ENCODE data around the gene PPP1R8.

DNA sequence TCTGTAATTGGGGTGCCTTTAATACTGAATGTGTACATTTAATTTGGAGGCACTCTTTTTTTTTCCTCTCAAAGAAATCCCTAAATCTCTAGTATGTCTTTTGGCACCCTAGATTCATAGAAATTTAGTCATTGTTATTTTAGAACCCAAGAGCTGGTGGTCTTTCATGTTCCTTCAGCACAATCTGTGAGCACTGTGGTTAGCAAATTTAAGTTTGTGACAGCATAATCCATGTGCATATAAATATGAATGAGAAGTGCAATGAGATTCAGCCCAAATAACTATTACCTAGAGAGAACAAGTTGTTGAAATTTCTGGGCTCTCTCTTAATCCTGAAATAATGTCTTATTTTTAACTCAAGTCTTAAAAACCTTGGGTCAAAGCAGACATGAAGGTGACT is 4.5 kb downstream of the PPP1R8 start:
- TF ChIP-seq, protein P1, sequence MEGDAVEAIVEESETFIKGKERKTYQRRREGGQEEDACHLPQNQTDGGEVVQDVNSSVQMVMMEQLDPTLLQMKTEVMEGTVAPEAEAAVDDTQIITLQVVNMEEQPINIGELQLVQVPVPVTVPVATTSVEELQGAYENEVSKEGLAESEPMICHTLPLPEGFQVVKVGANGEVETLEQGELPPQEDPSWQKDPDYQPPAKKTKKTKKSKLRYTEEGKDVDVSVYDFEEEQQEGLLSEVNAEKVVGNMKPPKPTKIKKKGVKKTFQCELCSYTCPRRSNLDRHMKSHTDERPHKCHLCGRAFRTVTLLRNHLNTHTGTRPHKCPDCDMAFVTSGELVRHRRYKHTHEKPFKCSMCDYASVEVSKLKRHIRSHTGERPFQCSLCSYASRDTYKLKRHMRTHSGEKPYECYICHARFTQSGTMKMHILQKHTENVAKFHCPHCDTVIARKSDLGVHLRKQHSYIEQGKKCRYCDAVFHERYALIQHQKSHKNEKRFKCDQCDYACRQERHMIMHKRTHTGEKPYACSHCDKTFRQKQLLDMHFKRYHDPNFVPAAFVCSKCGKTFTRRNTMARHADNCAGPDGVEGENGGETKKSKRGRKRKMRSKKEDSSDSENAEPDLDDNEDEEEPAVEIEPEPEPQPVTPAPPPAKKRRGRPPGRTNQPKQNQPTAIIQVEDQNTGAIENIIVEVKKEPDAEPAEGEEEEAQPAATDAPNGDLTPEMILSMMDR (conservative IDR thresholded peaks at IDR 0.05; ENCODE audit: low read length): no peak
- TF ChIP-seq EZH2phosphoT487 (IDR thresholded peaks at IDR 0.05; ENCODE audit: borderline replicate concordance): no peak
